ENCODE measurements around the gene RNF112.

RNF112 gene, protein sequence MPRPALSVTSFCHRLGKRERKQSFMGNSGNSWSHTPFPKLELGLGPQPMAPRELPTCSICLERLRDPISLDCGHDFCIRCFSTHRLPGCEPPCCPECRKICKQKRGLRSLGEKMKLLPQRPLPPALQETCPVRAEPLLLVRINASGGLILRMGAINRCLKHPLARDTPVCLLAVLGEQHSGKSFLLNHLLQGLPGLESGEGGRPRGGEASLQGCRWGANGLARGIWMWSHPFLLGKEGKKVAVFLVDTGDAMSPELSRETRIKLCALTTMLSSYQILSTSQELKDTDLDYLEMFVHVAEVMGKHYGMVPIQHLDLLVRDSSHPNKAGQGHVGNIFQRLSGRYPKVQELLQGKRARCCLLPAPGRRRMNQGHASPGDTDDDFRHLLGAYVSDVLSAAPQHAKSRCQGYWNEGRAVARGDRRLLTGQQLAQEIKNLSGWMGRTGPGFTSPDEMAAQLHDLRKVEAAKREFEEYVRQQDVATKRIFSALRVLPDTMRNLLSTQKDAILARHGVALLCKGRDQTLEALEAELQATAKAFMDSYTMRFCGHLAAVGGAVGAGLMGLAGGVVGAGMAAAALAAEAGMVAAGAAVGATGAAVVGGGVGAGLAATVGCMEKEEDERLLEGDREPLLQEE

DNA sequence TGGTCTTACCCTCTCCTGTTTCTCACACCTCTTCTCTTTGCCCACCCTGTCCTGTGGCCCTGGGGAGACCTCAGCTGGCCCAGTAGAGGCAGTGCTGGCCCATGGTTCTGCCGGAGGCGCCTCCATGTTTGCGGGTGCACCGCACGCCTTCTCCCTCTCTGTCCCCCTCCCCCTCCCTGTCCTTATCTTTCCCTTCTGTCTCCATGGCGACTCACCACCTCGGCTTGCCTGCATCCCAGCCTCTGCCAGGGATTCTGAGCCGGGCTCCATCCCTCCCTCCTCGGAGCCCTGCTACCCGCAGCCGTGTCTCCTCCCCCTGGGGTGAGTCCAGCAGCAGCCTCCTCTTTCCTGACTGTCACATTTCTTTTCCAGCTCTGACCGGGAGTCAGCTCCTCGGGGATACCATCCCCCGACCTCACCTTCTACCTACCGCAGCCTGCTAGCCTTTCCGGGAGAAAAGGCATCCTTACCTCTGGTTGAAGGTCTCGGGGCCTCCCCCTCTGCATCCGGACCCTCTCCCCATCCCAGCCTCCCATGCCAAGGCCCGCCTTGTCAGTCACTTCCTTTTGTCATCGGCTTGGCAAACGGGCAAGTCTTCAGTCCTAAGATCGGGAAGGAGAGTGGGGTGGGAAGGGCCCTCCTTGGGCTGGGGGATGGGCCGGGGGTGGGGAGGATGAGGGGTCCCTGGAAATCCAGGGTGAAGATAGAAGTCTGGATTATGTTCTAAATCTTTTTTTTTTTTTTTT is at the start of gene RNF112:
RNF112 (plus strand) TSS at position 358 of the 746 bp plus-strand sequence; CDS start at position 535, 177 bp downstream.
- no peak within 1 kb of the TSS for H3K4me3 ChIP-seq (ENCODE audit: low read depth, low read length)
- DNase-seq (ENCODE audit: low read depth), result no peak
- TF ChIP-seq, protein P1, sequence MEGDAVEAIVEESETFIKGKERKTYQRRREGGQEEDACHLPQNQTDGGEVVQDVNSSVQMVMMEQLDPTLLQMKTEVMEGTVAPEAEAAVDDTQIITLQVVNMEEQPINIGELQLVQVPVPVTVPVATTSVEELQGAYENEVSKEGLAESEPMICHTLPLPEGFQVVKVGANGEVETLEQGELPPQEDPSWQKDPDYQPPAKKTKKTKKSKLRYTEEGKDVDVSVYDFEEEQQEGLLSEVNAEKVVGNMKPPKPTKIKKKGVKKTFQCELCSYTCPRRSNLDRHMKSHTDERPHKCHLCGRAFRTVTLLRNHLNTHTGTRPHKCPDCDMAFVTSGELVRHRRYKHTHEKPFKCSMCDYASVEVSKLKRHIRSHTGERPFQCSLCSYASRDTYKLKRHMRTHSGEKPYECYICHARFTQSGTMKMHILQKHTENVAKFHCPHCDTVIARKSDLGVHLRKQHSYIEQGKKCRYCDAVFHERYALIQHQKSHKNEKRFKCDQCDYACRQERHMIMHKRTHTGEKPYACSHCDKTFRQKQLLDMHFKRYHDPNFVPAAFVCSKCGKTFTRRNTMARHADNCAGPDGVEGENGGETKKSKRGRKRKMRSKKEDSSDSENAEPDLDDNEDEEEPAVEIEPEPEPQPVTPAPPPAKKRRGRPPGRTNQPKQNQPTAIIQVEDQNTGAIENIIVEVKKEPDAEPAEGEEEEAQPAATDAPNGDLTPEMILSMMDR (IDR thresholded peaks at IDR 0.05; ENCODE audit: insufficient read depth, low read depth, low read length, missing control alignments), result no peak

DNA sequence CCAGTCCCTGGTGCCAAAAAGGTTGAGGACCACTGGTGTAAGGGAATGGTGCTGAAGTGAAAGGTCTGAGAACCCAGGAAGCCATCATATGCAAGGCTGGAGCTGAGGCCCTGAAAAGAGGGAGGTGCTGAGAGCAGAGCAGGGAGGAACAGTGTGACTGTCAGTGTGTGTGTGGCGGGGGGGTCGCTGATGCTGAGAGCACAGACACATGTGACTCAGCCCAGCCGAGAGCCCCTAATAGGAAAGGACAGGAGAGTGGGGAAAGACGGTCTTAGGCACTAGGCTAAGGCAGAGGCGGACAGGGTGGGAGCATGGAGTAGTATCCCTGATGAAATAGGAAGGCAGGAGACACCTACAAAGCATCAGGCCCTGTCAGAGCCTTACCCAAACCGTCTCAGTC is 49.7 kb upstream of the RNF112 start:
- TF ChIP-seq, protein P1 (IDR thresholded peaks at IDR 0.05; ENCODE audit: insufficient read depth, low read depth, low read length, missing control alignments), result no peak
- no peak overlapping the region for H3K4me3 ChIP-seq (ENCODE audit: low read depth, low read length)
- no peak for DNase-seq (ENCODE audit: low read depth)

DNA sequence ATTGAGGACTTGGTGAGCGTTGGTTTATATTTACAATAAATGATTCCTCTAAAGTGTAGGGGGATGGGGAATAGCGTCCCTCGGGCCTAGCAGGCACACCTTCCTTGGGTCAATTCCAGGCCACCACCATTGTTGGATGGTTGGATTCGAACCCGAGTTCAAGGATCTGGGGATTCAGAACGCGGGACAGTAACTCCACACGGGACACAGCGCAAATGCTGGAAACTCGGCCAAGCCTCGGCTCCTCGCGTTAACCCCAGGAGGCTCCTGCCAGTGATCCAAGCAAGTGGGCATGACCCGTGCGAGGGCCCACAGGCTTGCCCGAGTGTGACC is 49.1 kb upstream of the RNF112 start:
- no peak for DNase-seq (ENCODE audit: low read depth)
- peak overlapping the region; percentile 73 for H3K4me3 ChIP-seq (ENCODE audit: low read depth, low read length)
- TF ChIP-seq, protein P1 (IDR thresholded peaks at IDR 0.05; ENCODE audit: insufficient read depth, low read depth, low read length, missing control alignments), result no peak

DNA sequence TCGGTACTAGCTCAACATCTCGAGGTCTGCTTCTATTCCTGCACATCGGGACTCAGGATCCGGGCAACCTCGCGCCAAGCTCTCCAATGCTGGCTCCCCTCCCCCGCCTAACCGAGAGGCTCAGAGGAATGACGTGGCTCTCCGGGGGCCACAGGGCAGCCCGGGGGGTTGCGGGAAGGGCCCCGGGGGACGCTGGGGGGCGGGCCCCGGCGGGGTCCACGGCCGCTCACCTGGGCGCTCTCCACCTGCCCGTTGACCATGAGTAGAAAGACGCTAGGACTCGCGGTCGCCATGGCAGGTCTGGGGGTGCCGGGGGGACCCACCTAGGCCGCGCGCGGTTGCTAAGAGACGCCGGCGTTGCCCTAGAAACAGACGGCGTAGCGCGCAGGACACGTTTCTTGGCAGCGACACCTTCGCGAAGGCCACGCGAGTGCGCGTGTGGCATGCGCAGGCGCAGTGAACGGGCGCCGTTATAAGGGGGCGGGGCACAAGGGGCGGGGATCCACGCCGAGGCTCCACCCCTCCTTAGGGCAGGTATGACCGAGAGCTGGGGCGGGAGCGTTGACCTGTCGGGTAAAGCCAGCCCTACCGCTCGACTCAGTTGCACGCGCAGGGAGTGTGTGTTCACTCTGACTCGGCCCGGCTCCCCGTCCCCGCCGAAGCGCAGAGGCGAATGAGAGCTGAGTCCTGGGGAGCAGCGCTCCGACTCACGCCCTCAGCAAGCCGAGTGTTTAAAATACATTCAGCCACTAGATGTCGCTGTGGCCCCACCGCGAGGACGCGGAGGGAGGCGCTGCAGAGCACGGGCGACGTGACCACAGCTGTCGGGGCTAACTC is 48.5 kb upstream of the RNF112 start, which contains the start of gene B9D1:
B9D1 (minus strand) TSS at position 447 of the 837 bp plus-strand sequence; CDS start at position 293, 154 bp downstream.
- TF ChIP-seq, protein P1 (IDR thresholded peaks at IDR 0.05; ENCODE audit: insufficient read depth, low read depth, low read length, missing control alignments), result peak; percentile 91
- peak within 1 kb of the TSS; percentile 73 for H3K4me3 ChIP-seq (ENCODE audit: low read depth, low read length)

DNA sequence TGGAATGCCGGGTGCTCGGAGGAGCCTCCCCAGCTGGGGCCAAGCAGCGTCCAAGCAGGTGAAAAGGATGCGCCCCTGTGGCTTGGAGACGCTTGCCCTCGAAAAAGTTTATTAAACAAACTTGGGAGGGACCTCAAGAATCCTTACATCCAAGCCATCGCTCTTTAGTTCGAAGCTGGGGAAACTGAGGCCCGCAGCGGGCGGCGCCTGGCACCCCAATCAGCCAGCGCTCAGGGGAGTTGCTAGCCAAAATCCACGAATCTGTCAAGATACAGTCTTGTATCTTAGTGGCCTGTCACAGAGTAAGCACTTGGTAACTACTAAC is 48.0 kb upstream of the RNF112 start:
- TF ChIP-seq, protein P1 (IDR thresholded peaks at IDR 0.05; ENCODE audit: insufficient read depth, low read depth, low read length, missing control alignments), result no peak
- H3K4me3 ChIP-seq (ENCODE audit: low read depth, low read length), result peak overlapping the region; percentile 73

More for the DNA sequence above, 48.5 kb upstream of the RNF112 start, which contains the start of gene B9D1:
- peak; percentile 94 for DNase-seq (ENCODE audit: low read depth)

DNA sequence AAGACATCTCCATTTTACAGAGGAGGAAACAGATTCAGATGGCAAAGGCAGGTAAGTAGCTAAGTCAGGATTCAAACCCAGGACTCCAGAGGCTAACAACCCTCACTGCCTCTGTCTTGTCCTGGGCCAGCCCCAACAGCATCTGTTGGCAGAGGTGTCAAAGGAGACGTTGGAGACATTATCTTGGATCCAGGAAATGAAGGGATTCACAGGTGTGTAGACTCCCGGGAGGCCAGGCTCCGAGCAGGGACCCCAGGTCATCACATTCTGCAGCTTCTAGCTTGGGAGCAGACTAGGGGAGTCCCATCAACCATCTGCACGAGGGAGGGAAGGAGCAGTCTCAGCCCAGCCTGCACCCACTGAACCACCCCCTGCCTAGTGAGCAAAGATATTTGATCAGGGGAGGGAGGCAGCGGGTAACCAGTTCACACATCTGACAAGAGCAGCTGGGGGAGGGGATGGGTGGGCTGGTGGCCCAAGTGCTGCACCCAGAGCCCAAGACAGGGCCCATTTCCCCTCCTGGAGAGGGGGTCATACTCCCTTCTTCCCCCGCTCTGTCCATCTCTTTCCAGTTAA is 47.5 kb upstream of the RNF112 start:
- TF ChIP-seq, protein P1 (IDR thresholded peaks at IDR 0.05; ENCODE audit: insufficient read depth, low read depth, low read length, missing control alignments), result no peak
- no peak for DNase-seq (ENCODE audit: low read depth)
- H3K4me3 ChIP-seq (ENCODE audit: low read depth, low read length), result no peak overlapping the region

More for the DNA sequence above, 48.0 kb upstream of the RNF112 start:
- no peak for DNase-seq (ENCODE audit: low read depth)
